HEK293T (cell line): ENCODE measurements around the gene OLA1.

Experiments used
- BHLHE40 ChIP-seq: fragments of 450-650 bp; IDR thresholded peaks from 2 replicates; pipeline ENCODE4 v1.6.1; 2016; ENCODE audit warnings: mild to moderate bottlenecking, moderate library complexity, borderline replicate concordance
- FOXA1 ChIP-seq: fragments of 450-650 bp; IDR thresholded peaks from 2 replicates; pipeline ENCODE4 v1.6.1; 2016; ENCODE audit warnings: mild to moderate bottlenecking
- FOXK2 ChIP-seq: fragments of 450-650 bp; IDR thresholded peaks from 2 replicates; pipeline ENCODE4 v1.6.1; 2016; ENCODE audit warnings: mild to moderate bottlenecking
- SP1 ChIP-seq: fragments of 450-650 bp; IDR thresholded peaks from 2 replicates; pipeline ENCODE4 v1.6.1; 2017
- TARDBP ChIP-seq: fragments of 450-650 bp; IDR thresholded peaks from 2 replicates; pipeline ENCODE4 v1.6.1; 2016
- ZNF384 ChIP-seq: fragments of 450-650 bp; IDR thresholded peaks from 2 replicates; pipeline ENCODE4 v1.6.1; 2016

- TF ChIP-seq FOXA1 (no peak), FOXK2 (no peak), BHLHE40 (no peak), SP1 (no peak), ZNF384 (no peak), TARDBP (no peak)
Measured at GRCh38 chr2:174058026-174058425, 190.3 kb downstream of the OLA1 start.
